Right hindlimb (tissue), 1 donor: ENCODE measurements around the gene SPINK5.
"Not testable (repeated sequence)": the region's sequence is repeated elsewhere in the genome, so short reads cannot be mapped to it uniquely, and the experiment has no call there.

Experiments
- DNase-seq: peaks from one replicate; pipeline ENCODE4 v3.0.0-alpha.2; 2018

SPINK5 gene

GRCh38 chr5:148063861-148064260 lies at the start of gene SPINK5:
Gene SPINK5 (plus strand): TSS chr5:148063980. CDS start chr5:148064045, 65 bp downstream.
- DNase-seq = no peak

- no peak for DNase-seq
Observed at GRCh38 chr5:148014276-148014675, 49.5 kb upstream of the SPINK5 start.

- DNase-seq = no peak
Observed at GRCh38 chr5:148020257-148020988, 43.4 kb upstream of the SPINK5 start.

- no peak for DNase-seq
Observed at GRCh38 chr5:148027505-148027904, 36.3 kb upstream of the SPINK5 start.

- no peak for DNase-seq
Observed at GRCh38 chr5:148029131-148029530, 34.6 kb upstream of the SPINK5 start.

- DNase-seq = no peak
Observed at GRCh38 chr5:148033134-148033533, 30.6 kb upstream of the SPINK5 start.

- no peak for DNase-seq
Observed at GRCh38 chr5:148035676-148036075, 28.1 kb upstream of the SPINK5 start.

GRCh38 chr5:148042881-148043280 lies 20.9 kb upstream of the SPINK5 start:
- no peak for DNase-seq

- DNase-seq = no peak
Observed at GRCh38 chr5:148043705-148044104, 20.1 kb upstream of the SPINK5 start.

- DNase-seq = not testable (repeated sequence)
Observed at GRCh38 chr5:148055160-148055559, 8.6 kb upstream of the SPINK5 start.

GRCh38 chr5:148060309-148060708 lies 3.5 kb upstream of the SPINK5 start:
- DNase-seq = no peak

GRCh38 chr5:148060881-148061280 lies 2.9 kb upstream of the SPINK5 start:
- DNase-seq = no peak

GRCh38 chr5:148070621-148071020 lies 6.8 kb downstream of the SPINK5 start:
- DNase-seq = no peak

- no peak for DNase-seq
Observed at GRCh38 chr5:148072207-148072606, 8.4 kb downstream of the SPINK5 start.

- DNase-seq = no peak
Observed at GRCh38 chr5:148075529-148075928, 11.7 kb downstream of the SPINK5 start.

GRCh38 chr5:148083203-148083602 lies 19.4 kb downstream of the SPINK5 start:
- DNase-seq = no peak

GRCh38 chr5:148084269-148084668 lies 20.5 kb downstream of the SPINK5 start:
- no peak for DNase-seq

- DNase-seq = no peak
Observed at GRCh38 chr5:148085310-148085709, 21.5 kb downstream of the SPINK5 start.

GRCh38 chr5:148085977-148086705 lies 22.4 kb downstream of the SPINK5 start:
- DNase-seq = no peak

- DNase-seq = no peak
Observed at GRCh38 chr5:148090146-148090772, 26.5 kb downstream of the SPINK5 start.

GRCh38 chr5:148090773-148091250 lies 27.0 kb downstream of the SPINK5 start:
- DNase-seq = no peak

GRCh38 chr5:148091991-148092964 lies 28.5 kb downstream of the SPINK5 start:
- no peak for DNase-seq
